Prostate gland (tissue), 2 donors: ENCODE measurements around the gene NBAS.

Experiments used
- POLR2A ChIP-seq: fragments of 450-650 bp; IDR thresholded peaks from one replicate; pipeline ENCODE4 v1.6.1; 2016; ENCODE audit warnings: antibody characterized with exemption, mild to moderate bottlenecking
- POLR2AphosphoS5 ChIP-seq: sonication (generic); formaldehyde crosslinking; IDR thresholded peaks from one replicate; pipeline ENCODE4 v1.6.1; 2017; ENCODE audit warnings: antibody characterized with exemption
- TF ChIP-seq, protein P1 (sequence below), 4 experiments: fragments of 200-600 bp in 2 of 4; fragments of 450-650 bp in 2 of 4; sonication (generic) in 2 of 4; IDR thresholded peaks; 1 replicate in 3 of 4; 2 replicates in 1 of 4; pipeline ENCODE4 v1.5.1; 2016 to 2019; ENCODE audit warnings: antibody characterized with exemption in 4 of 4, mild to moderate bottlenecking in 2 of 4, moderate library complexity in 2 of 4

DNA sequence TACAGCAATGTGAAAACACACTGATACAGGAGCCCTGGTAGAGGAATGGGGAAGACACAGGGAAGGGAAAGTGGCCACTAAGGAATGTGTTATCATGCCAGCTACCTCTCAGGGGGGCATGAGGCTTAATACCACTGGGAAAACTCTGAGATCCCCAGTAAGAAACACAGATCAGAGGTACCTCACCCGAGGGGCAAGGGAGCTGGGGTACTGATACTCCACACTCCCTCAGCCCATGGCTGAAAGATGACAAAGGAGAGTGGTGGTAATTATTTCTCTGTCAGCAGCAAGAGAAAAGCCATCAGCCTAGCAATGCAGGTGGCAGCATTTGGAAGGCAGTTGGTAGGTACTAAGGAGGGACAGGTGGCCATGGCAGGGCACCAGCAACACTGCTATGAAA lies 434.8 kb downstream of the NBAS start:
- TF ChIP-seq, protein P1, sequence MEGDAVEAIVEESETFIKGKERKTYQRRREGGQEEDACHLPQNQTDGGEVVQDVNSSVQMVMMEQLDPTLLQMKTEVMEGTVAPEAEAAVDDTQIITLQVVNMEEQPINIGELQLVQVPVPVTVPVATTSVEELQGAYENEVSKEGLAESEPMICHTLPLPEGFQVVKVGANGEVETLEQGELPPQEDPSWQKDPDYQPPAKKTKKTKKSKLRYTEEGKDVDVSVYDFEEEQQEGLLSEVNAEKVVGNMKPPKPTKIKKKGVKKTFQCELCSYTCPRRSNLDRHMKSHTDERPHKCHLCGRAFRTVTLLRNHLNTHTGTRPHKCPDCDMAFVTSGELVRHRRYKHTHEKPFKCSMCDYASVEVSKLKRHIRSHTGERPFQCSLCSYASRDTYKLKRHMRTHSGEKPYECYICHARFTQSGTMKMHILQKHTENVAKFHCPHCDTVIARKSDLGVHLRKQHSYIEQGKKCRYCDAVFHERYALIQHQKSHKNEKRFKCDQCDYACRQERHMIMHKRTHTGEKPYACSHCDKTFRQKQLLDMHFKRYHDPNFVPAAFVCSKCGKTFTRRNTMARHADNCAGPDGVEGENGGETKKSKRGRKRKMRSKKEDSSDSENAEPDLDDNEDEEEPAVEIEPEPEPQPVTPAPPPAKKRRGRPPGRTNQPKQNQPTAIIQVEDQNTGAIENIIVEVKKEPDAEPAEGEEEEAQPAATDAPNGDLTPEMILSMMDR (IDR thresholded peaks at IDR 0.05) = no peak
- TF ChIP-seq POLR2A (no peak), POLR2AphosphoS5 (no peak)
